ENCODE data around the gene LRP6. TPM values are rescaled to one million over a fixed set of nuclear protein-coding genes. Genes with fewer than 3 reads are reported as not detected.

Gene LRP6
- total RNA-seq, 1 experiment from 2014 or later, result 62.4 TPM

DNA sequence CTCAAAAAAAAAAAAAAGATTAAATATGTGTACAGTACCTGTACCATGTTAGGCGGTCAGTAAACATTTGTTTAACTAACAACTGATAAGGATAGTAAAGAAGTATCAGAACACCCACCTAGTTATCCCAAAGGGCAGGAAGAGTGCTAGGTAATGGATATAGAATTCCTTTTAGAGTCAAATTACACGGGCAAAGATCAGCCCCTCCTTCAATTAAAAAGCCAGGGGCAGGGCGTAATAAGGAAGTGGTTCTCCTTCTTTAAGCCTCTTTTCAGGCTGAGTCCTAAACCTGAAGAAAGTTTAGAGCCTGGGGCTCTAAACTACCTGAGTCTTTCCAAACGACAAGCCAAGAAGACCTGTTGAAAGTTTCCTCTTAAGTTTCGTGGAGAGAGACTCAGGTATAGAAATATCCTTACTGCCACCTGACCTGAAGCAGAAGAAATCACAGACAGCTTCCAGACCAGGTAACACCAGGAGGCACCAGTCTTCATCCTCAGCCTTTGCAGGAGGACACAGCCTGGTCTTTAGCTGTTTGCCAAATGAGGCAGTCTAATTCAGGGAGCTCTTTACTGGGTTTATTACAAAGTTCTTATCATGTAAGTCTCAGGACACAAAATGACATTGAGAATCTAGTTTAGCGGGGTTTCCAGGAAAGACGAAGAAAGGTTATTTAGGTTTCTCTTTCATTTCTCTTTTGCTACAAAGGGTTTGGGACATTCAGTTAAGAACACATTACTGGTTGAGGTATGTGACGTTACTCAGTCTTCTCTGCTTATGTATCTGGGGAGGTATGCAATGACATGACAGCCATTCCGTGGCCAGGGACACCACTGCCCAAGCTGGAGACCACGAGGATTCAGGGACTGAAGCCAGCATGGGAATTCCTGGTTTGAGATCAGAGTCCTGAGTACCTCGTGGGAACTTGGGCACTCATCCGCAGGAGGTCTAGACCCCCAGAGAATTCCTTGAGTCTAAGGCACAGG, 195.9 kb downstream of the LRP6 start, which contains the start of gene BCL2L14:
TSS of gene BCL2L14 (plus strand) at position 266 of the 983 bp plus-strand sequence. CDS start 8,367 bp downstream, outside the sequence.
- TF ChIP-seq, protein P1, sequence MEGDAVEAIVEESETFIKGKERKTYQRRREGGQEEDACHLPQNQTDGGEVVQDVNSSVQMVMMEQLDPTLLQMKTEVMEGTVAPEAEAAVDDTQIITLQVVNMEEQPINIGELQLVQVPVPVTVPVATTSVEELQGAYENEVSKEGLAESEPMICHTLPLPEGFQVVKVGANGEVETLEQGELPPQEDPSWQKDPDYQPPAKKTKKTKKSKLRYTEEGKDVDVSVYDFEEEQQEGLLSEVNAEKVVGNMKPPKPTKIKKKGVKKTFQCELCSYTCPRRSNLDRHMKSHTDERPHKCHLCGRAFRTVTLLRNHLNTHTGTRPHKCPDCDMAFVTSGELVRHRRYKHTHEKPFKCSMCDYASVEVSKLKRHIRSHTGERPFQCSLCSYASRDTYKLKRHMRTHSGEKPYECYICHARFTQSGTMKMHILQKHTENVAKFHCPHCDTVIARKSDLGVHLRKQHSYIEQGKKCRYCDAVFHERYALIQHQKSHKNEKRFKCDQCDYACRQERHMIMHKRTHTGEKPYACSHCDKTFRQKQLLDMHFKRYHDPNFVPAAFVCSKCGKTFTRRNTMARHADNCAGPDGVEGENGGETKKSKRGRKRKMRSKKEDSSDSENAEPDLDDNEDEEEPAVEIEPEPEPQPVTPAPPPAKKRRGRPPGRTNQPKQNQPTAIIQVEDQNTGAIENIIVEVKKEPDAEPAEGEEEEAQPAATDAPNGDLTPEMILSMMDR (conservative IDR thresholded peaks at IDR 0.05), result no peak
- peaks cover 3% of the 10 kb centered on the region for H3K27me3 Mint-ChIP-seq (ENCODE audit: low read depth)
- H4K5ac ChIP-seq (ENCODE audit: insufficient read length, low read depth, low read length), result no peak within 1 kb of the TSS
- H3K18ac ChIP-seq (ENCODE audit: insufficient read length, low read depth, low read length), result no peak within 1 kb of the TSS
- H4K20me1 ChIP-seq (ENCODE audit: control insufficient read depth, insufficient read depth, insufficient read length), result no peaks in the 10 kb centered on the region
- H3K14ac ChIP-seq (ENCODE audit: insufficient read depth, low read length), result 0 out of 2 replicates have a peak within 1 kb of the TSS, but pooled peaks have one; percentile 28
- no peak within 1 kb of the TSS for H3K4ac ChIP-seq (ENCODE audit: low read depth, low read length)
- no peak within 1 kb of the TSS for H2BK20ac ChIP-seq (ENCODE audit: low read depth, low read length, poor library complexity, severe bottlenecking)
- no peak for DNase-seq
- no peak within 1 kb of the TSS for H3K9ac ChIP-seq (ENCODE audit: extremely low read depth, insufficient read length, low read length)
- H3K36me3 Mint-ChIP-seq (ENCODE audit: insufficient read depth in 1 of 3, low read depth in 3 of 3), result no peaks in the 10 kb centered on the region
- no peak within 1 kb of the TSS for H2BK15ac ChIP-seq (ENCODE audit: low read depth, low read length)
- H4K8ac ChIP-seq (replicated peaks; ENCODE audit: insufficient read length, low read depth, low read length), result no peak within 1 kb of the TSS
- no peak within 1 kb of the TSS for H4K91ac ChIP-seq (ENCODE audit: insufficient read length, low read depth, low read length)
- no peak within 1 kb of the TSS for H2AK5ac ChIP-seq (ENCODE audit: insufficient read length, low read length)
- peak within 1 kb of the TSS; percentile 73 for H2AFZ ChIP-seq (ENCODE audit: low read length)
- peaks cover 3% of the 10 kb centered on the region for H3K4me1 ChIP-seq (ENCODE audit: insufficient read depth, low read length)
- H3K9me3 ChIP-seq (ENCODE audit: control insufficient read depth, low read depth, low read length), result no peaks in the 10 kb centered on the region
- H2BK12ac ChIP-seq (ENCODE audit: insufficient read length, low read depth, low read length), result no peak within 1 kb of the TSS
- H3K23ac ChIP-seq (ENCODE audit: insufficient read length, low read depth, low read length), result no peak within 1 kb of the TSS
- no peaks in the 10 kb centered on the region for H3K27me3 ChIP-seq (ENCODE audit: insufficient read depth, low read length)
- H3K27ac Mint-ChIP-seq, result no peak within 1 kb of the TSS; a peak in 1 of 7 replicates
- no peak within 1 kb of the TSS for H3K27ac ChIP-seq (ENCODE audit: insufficient read length, low read depth, low read length)
- H3K56ac ChIP-seq (ENCODE audit: insufficient read length, low read depth, low read length), result no peak within 1 kb of the TSS
- H3K79me2 ChIP-seq (ENCODE audit: insufficient read depth, low read length), result no peaks in the 10 kb centered on the region
- no peak within 1 kb of the TSS for H2BK120ac ChIP-seq (ENCODE audit: low read depth, low read length, poor library complexity, severe bottlenecking)
- H2BK5ac ChIP-seq (ENCODE audit: insufficient read length, low read length), result no peak within 1 kb of the TSS
- no peaks in the 10 kb centered on the region for H3K9me3 Mint-ChIP-seq
- peaks cover 31 to 34% of the 10 kb centered on the region in 2 experiments for H3K4me1 Mint-ChIP-seq
- H3T11ph ChIP-seq (ENCODE audit: low read length), result no peak within 1 kb of the TSS
- no peak within 1 kb of the TSS for H3K4me3 Mint-ChIP-seq
- H3K4me2 ChIP-seq (ENCODE audit: insufficient read depth, insufficient read length, low read length), result no peak within 1 kb of the TSS
- H3K79me1 ChIP-seq (ENCODE audit: insufficient read depth, low read depth, low read length, poor library complexity, severe bottlenecking), result no peaks in the 10 kb centered on the region
- no CpG with 5 or more reads among the region's 12 CpGs for WGBS (ENCODE audit: extremely low coverage, insufficient read length, low lambda C conversion rate)
- H3K23me2 ChIP-seq (ENCODE audit: insufficient read length, low read depth, low read length, poor library complexity, severe bottlenecking), result no peaks in the 10 kb centered on the region
